GM10847 (cell line): Measurements from ENCODE around the gene BTG1.

Experiments
- POLR2A ChIP-seq: IDR thresholded peaks from 2 replicates; pipeline ENCODE4 v1.6.1; 2011; ENCODE audit not compliant: insufficient read length; ENCODE audit errors: extremely low read depth

The BTG1 gene

GRCh38 chr12:92162079-92162478 lies 16.4 kb upstream of the BTG1 start:
- TF ChIP-seq POLR2A, result no peak

- no peak for TF ChIP-seq POLR2A
These were observed 13.3 kb upstream of the BTG1 start for GRCh38 chr12:92158796-92159439.

DNA sequence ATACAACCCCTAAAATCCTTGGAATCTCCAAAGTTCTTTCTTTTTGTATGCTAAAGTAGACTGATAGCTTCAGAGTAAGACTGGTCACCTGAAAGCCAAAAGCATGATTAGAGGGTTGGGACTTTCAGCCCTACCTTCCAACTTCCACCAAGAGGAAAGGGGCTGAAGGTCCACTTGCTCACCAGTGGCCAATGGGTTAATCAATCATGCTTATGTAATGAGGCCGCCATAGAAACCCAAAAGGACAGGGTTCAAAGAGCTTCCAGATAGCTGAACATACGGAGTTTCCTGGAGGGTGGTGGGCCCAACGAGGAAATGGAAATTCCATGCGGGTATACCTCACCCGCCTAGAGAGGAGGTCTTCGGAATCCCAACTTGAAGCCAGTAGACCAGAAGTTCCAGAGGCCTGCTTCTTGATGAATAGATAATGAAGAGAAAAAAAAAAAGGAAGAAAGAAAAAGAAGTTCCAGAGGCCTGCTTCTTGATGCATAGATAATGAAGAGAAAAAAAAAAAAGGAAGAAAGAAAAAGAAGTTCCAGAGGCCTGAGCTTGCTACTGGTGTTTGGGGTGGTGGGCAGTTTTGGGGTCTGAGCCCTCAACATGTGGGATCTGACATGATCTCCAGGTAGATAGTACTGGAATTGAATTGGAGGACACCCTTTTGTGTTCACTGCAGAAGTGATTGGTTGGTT lies 11.2 kb upstream of the BTG1 start:
- TF ChIP-seq POLR2A, result no peak

DNA sequence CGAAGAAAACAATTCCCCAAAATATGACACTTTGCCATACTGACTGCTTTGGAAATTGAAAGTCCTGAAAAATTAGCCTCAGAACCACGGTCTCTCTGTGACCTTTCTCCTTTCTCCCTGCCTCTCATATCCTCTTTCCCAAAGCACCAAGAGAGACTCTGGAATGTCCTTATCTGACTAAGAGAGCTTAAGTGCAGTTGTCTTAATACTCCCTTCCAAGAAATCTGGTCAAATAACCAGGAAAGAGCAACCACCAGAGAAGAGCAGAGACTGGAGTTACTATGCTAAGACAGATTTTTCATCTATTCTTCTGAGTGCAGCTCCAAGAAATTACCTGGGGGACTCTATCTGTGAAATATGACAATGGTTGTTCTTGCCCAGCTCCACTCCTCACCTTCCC lies 10.5 kb upstream of the BTG1 start:
- TF ChIP-seq POLR2A, result no peak

DNA sequence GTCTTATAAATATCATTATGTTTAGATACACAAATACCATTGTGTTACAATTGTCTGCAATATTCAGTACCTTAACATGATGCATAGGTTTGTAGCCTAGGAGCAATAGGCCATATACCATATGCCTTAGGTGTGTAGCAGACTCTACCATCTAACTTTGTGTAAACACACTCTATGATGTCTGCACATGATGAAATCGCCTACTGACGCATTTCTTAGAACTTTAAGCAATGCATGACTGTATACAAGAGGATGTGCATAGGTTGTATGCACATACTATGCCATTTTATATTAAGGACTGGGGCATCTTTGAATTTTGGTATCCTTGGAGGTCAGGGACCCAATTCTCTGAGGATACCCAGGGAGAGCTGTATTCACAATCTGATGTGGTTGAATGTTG lies 10.1 kb upstream of the BTG1 start:
- TF ChIP-seq POLR2A, result no peak

DNA sequence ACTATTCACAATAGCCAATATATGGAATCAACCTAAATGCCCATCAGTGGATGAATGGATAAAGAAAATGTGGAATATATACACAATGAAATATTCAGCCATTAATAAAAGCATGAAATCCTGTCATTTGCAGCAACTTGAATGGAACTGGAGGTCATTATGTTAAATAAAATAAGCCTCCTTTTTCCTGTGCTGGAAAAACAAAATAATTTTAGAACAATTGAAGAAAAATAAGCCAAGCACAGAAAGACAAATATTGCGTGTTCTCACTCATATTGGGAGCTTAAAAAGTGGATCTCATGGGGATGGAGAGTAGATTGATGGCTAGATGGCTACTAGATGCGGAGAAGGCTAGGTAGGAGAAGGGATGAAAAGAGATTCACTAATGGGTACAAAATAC lies 6.3 kb upstream of the BTG1 start:
- TF ChIP-seq POLR2A, result no peak

GRCh38 chr12:92149563-92149962 lies 3.9 kb upstream of the BTG1 start:
- TF ChIP-seq POLR2A, result no peak

- no peak for TF ChIP-seq POLR2A
These were observed 1.8 kb upstream of the BTG1 start for GRCh38 chr12:92147491-92147890.

GRCh38 chr12:92146497-92147224 lies 1.0 kb upstream of the BTG1 start:
- no peak for TF ChIP-seq POLR2A

- TF ChIP-seq POLR2A, result no peak
These were observed 240 bp downstream of the BTG1 start for GRCh38 chr12:92145481-92145730.

DNA sequence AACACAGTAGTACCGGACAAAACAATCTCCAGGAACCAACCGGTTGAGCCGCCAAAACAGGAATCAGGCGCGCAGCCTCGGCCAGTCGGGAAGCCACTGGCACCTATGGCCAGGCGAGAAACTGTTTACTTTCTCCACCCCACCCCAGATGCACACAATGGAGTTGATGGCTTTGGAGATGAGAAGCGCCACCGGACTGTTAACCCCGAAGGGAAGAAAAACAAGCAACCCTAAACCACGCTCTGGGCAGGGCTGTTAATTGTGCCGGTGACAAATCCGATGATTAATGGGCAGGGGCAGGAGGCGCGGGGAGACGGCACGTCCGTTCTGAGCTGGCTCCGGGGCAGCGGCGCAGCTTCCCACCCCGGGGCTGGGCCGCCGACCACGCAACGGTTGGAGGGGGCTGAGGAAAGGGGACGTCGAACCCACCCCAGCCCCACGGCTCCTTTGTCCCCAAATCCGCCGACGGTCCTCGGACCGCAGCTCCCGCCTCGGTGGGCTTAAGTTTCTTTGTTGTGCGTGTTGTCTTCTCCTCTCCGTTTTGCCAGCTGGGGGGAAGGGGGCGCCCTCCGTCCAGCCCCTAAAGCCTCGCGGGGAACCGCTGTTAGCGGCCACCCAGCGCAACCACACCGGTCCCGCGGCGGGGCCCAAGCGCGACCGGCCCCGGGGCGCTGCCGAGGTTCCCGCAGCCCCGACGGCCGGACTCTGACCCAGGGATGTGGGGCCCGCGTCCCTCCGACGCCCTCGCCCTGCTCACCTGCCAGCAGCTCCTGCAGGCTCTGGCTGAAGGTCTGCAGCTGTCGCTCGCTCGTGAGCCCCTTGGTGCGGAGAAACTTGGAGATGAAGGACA lies 790 bp downstream of the BTG1 start:
- TF ChIP-seq POLR2A, result peak; percentile 66

DNA sequence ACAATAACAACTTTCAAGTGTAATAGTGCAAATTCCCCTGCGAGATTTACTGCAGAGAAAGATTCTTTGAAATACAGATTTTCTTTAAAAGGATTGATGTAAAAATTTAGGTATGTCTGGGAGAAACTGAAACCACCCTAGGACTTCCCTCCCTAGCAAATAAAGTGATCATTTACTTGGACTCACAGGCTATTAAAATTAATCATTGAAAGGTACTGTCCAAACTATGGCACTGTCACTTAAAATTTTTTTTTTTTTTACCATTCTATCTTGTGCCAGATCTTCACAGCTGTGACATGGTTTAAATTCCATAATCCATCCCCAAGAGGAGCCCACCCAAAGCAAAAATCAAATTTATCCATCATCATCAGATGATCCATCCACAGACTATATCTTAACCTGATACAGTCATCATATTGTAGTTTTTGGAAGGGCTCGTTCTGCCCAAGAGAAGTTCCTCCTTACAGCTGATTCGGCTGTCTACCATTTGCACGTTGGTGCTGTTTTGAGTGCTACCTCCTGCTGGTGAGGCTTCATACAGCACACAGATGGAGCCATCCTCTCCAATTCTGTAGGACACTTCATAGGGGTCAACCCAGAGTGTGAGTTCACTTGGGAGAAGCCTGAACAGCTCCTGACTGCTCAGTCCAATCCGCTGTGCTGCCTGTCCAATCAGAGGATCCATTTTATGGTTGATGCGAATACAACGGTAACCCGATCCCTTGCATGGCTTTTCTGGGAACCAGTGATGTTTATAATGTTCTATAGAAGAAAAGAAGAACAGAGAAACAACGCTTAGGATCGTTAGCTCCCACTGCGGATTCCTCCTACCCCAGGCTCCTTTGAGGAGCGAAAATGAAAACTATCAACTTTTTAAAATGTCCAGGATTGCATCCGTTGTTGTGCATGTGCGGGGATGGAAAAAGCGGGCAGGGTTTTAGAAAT lies 1.7 kb downstream of the BTG1 start:
- no peak for TF ChIP-seq POLR2A

DNA sequence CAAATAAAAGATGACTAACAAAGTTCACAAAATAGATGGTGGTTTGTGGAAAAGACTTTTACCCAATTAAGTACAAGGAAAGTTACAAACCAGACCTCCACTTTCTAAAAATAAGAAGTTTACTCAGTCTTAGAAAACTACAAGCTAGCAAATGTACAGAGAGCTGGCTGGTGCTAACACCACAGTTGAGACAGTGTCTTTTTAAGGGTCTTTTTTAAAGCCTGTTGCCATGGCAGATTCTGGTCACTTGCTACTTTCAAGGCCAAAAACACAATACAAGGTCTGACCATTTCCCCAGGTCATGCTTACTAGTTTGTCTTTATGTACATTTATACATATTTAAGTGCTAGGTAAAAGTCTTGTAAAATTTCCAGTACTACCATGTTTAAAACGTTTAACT lies 2.4 kb downstream of the BTG1 start:
- TF ChIP-seq POLR2A, result no peak

GRCh38 chr12:92142251-92142926 lies 3.3 kb downstream of the BTG1 start:
- TF ChIP-seq POLR2A, result no peak
